ENCODE measurements around the gene AVL9.

- TF ChIP-seq CTCF (IDR thresholded peaks at IDR 0.05), result no peak
- TF ChIP-seq POLR2A (IDR thresholded peaks at IDR 0.05), result no peak
These were observed 99.7 kb downstream of the AVL9 start for GRCh38 chr7:32594965-32595490.
